G401.6 (cell line): ENCODE data around the gene CTPS2.
"Not testable (repeated sequence)": the region's sequence is repeated elsewhere in the genome, so short reads cannot be mapped to it uniquely, and the experiment has no call there.

Source experiments
- FAIRE-seq: peaks from 2 replicates; lab custom pipeline; 2012; peaks lifted over from hg19 to GRCh38; lab: Jason Lieb, UNC

Gene CTPS2

GRCh38 chrX:16604337-16604736, 108.1 kb downstream of the CTPS2 start:
- FAIRE-seq = no peak

- no peak for FAIRE-seq
Observed at GRCh38 chrX:16603822-16604221, 108.6 kb downstream of the CTPS2 start.

- FAIRE-seq = not testable (repeated sequence)
Observed at GRCh38 chrX:16603235-16603634, 109.2 kb downstream of the CTPS2 start.

- no peak for FAIRE-seq
Observed at GRCh38 chrX:16601885-16602284, 110.6 kb downstream of the CTPS2 start.

GRCh38 chrX:16594490-16594889, 118.0 kb downstream of the CTPS2 start:
- no peak for FAIRE-seq

- FAIRE-seq = no peak
Observed at GRCh38 chrX:16593801-16594200, 118.7 kb downstream of the CTPS2 start.

- FAIRE-seq = no peak
Observed at GRCh38 chrX:16592194-16592770, 120.2 kb downstream of the CTPS2 start.

- FAIRE-seq = no peak
Observed at GRCh38 chrX:16589826-16590225, 122.6 kb downstream of the CTPS2 start.

- no peak for FAIRE-seq
Observed at GRCh38 chrX:16589211-16589610, 123.3 kb downstream of the CTPS2 start.

- FAIRE-seq = no peak
Observed at GRCh38 chrX:16588266-16588665, 124.2 kb downstream of the CTPS2 start.

GRCh38 chrX:16587836-16588235, 124.6 kb downstream of the CTPS2 start:
- FAIRE-seq = no peak

- no peak for FAIRE-seq
Observed at GRCh38 chrX:16586377-16587112, 125.9 kb downstream of the CTPS2 start.

- FAIRE-seq = no peak
Observed at GRCh38 chrX:16585486-16586376, 126.7 kb downstream of the CTPS2 start.

- not testable (repeated sequence) for FAIRE-seq
Observed at GRCh38 chrX:16580004-16580797, 132.3 kb downstream of the CTPS2 start.

- no peak for FAIRE-seq
Observed at GRCh38 chrX:16579517-16579916, 133.0 kb downstream of the CTPS2 start.

GRCh38 chrX:16578218-16578617, 134.3 kb downstream of the CTPS2 start:
- no peak for FAIRE-seq

- FAIRE-seq = no peak
Observed at GRCh38 chrX:16577483-16578029, 134.9 kb downstream of the CTPS2 start.

GRCh38 chrX:16575388-16575787, 137.1 kb downstream of the CTPS2 start:
- not testable (repeated sequence) for FAIRE-seq

GRCh38 chrX:16573781-16574180, 138.7 kb downstream of the CTPS2 start:
- FAIRE-seq = no peak

GRCh38 chrX:16567681-16568080, 144.8 kb downstream of the CTPS2 start:
- no peak for FAIRE-seq

GRCh38 chrX:16566571-16566970, 145.9 kb downstream of the CTPS2 start:
- no peak for FAIRE-seq

- FAIRE-seq = no peak
Observed at GRCh38 chrX:16560173-16560572, 152.3 kb downstream of the CTPS2 start.
